ENCODE data around the gene DUSP16.

Gene DUSP16

DNA sequence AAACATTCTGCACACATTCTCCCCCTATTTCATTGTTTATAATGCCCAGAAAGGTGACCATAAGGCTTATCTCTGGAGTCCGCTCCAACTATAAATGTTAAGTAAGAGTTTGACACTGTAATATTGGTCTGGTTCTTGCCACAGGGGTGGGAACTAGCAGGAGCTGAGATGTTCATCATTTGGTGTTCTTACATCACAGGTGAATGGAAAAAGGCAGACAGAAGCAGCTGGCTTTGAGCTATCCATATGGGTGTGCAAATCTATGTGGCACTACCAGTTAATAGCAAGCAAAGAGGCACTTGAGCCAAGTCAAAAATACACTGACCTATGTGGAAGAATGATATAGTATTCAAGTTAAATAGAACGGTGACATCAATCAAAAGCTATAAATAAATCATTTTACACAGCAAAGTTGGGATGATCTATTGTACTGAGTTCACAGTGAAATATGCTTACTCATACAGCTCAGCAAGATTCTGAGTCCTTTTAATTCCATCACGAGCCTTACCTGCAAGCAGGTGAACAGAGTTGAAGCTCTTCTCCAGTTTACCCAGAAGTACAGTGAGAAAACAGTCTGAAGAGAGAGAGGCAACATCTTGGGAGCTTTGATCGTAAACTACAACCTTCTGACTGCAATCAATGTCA, 43.2 kb downstream of the DUSP16 start:
- no peak for DNase-seq

GRCh38 chr12:12518919-12519318, 43.7 kb downstream of the DUSP16 start:
- no peak for DNase-seq

- DNase-seq: no peak
These were observed 44.2 kb downstream of the DUSP16 start for GRCh38 chr12:12518464-12518845.

DNA sequence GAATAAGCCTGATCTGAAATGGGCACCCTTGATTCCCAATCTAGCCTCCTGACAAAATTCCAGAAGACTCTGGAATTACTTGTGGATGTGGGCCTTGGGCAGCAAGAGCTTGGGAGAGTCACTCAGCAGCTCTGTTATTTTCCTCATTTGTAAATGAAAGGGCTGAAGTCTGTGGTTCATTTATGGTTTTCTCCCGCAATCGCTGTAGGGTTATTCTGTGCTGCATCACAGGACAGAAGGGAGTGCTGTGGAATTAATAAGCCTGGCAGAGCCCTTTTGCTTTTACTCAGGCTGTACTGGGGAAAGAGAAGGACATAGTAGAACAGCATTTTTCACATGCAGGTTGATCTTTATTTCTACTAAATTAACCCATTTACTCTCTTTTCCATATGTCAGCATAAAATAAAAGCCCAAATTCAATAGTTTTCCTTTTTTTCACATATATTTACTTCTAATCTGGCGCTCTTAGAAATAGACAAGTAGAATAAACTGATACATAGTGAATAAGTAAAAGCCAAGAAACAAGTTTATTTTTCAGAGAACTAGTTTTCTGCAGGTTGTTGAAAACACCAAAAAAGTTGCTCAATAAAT, 49.2 kb downstream of the DUSP16 start:
- no peak for DNase-seq

- DNase-seq: no peak
These were observed 50.6 kb downstream of the DUSP16 start for GRCh38 chr12:12511895-12512711.

DNA sequence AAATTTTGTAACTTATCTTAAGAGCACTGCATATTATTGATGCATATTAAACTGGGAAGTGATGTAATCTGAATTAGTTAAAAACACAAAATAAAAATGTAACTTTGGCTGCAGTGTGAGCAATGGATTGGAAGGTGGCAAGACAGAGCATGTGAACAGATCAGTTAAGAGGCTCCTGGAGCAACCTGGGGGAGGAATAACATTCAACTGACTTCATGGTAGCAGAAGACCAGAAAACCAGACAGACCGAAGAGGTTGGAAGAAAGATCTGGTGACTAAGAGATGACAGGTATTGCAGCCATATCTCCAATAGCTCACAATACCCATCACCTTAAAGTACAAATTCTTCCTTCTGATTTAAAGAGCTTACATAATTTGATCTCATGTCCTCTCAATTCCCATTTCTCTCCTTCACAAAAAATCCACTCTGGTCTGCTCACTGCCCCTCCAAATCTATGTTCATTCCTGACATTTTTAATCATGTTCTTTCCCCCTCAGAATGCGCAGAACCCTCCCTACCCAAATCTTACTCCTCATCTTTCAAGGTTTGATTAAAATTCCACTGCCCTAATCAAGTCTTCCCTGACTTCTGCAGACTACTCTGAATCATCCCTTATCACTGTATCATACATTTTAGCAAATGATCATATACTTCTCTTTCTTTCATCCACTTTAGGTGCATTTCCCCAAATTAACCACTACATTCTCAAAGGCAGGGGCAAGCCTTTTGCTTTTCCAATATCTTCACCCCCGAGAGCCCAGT, 51.5 kb downstream of the DUSP16 start:
- DNase-seq: no peak

DNA sequence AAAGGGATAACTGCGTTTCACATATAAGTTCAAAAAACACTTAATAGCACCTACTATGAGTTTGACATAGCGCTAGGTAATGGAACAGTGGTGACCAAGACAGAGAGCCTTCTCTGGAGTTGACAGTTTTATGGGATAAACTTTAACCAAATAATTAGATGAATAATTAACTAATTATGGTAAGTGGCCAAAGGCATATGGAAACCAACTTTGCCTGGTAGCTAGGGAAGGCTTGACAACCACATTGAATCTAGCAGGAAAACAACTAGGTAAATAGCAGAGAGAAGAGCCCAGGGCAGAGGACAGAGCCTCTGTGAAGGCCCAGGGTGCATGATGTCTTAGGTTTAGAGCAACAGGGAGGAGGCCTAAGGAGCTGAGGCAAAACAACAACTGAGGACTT, 52.1 kb downstream of the DUSP16 start:
- DNase-seq: peak in 1 of 3 experiments; percentile 26

DNA sequence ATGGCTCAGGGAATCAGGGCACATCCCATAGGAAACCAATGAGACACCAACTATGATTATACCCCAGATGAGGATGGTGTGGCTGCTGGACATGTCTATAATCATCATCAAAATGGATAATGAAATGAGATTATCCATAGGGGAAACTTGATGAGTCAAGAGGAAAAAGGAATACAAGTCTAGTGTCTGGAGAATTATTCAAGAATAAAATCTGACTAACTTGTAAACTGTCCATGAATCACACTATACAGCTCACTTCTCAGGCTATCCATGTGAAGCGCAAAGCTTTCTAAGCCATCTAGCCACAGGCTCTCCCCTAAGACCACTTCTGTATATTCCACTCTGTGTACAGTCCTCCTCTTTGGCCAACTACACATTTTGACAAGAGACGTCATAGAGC, 52.5 kb downstream of the DUSP16 start:
- no peak for DNase-seq

- DNase-seq: no peak
These were observed 54.1 kb downstream of the DUSP16 start for GRCh38 chr12:12508612-12509011.

GRCh38 chr12:12507121-12507520, 55.5 kb downstream of the DUSP16 start:
- peak in 1 of 3 experiments; percentile 35 for DNase-seq

GRCh38 chr12:12506496-12506890, 56.2 kb downstream of the DUSP16 start:
- peak in 1 of 3 experiments; percentile 8 for DNase-seq

DNA sequence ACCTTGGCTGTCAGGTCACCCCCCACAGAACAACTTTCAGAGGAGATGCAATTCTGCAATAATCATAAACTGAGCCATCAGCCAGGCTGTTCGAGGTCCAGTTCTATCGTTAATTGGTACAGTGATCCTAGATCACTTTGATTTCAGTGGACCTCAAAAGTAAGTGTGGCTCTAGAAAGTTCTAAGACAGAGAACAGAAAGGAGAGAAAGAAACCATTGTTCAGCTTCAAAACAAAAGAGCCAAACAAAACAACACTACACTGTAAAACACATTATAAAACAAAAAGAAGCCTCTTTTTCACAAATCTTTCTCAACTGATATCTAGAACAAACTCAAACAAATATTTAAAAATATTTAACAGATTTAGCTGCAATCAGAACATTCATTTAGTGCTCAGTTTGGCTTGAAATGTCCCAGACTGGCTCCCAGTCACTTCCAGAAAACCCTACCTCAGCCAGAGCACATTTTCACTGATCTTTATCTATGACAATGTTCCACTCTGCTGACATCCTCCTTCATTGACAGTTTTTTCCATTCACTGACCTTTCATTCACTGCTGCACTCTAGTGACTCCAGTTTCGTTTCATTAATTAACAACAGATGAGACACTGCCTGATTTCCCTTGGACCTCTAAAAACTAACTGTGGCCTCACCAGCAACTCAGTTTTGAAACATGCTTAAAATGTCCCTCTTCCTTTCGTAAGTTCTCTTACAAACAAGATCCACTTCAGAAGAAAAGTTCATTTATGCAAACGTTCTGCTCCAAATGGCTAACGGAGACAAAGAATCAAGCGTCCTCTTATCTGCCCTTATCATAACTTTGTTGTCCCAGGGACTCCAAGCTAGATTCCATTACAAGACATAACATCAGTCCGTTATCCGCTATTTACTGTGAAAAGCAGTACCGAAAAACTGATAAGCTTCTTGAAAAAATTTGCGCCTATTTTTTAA, 56.8 kb downstream of the DUSP16 start:
- no peak for DNase-seq

DNA sequence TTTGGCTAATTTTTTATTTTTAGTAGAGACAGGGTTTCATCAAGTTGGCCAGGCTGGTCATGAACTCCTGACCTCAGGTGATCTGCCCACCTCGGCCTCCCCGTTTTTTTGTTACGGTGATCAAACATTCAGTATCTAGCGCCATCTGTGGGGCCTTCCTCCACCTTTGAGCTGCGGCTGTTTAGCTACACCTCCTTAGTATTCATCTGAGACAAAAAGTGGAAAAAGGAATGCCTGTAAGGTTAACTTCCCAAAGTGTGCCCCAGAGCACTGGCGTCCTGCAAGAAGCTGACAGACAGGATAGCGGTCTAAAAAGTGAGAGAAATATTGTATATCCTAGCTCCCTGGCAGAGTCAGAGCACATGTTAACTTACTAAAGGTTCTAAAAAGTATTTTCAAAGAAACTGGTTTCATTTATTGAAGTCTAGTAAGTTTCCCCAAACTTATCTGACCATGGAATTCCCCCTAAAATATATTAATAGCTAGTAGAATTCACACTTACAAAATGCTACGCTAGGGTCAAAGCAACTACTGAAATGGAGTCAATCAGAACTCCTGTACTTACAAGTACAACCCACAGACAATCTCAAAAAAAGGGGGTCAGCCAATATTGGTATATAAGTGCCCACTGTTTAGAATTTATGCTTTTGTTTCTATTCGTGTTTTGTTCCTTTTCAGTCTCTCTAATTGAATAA, 59.1 kb downstream of the DUSP16 start:
- DNase-seq: no peak

DNA sequence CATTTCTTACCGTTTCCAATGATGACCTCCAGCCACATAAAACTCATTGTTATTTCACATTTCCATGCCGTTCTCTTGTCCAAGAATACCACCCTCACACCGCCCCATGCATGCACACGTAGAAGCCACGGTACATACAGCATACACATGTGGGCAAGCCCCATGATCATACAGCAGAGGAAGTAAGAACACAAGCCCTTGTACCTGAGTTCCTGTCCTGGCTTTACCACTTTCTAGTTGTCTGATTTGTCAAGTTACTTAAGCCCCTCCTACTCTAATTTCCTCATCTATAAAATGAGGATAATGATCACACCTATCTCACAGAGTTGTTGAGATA, 59.9 kb downstream of the DUSP16 start:
- DNase-seq: no peak

DNA sequence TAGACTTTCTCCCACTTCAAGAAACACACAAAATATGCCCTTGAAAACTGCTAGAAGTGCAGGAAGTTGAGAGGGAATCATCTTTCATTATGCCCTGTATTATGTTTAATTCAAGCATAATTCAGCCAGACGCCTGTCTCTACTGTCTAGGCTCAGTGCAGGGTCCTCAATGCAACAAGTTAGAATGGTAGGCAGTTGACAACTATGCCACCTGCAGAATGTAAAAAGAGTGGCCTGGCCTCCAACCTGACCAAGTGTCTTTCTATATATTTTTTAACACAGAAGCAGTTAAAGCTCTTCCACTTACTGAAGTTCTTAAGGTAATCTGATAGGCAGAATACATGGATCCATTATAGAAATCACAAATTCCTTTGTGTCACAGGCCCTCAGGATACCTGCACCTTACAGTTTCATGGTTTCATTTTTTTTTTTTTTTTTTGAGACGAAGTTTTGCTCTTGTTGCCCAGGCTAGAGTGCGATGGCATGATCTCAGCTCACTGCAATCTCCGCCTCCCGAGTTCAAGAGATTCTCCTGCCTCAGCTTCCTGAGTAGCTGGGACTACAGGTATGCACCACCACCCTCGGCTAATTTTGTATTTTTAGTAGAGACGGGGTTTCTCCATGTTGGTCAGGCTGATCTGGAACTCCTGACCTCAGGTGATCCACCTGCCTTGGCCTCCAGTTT, 60.4 kb downstream of the DUSP16 start:
- peak in 1 of 3 experiments; percentile 15 for DNase-seq

DNA sequence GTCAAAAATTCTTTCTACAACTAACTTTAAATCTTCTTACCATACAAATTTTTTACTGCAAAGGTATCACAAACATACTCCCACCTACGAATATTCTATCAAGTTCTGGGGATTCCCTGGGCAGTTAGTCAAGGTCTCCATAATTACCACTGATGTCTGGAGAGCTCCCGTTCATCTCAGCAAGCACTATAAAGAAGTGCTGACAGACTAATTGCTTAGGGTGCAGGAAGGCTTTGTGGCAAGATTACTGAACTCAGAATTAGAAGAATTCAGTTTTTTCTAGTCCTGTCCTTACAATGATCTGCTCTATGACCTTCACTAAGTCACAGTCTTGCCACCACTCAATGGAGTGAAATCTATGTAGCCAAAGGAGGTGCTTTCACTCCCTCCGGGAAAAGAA, 61.5 kb downstream of the DUSP16 start:
- DNase-seq: peak in 1 of 3 experiments; percentile 41

GRCh38 chr12:12499909-12500604, 62.6 kb downstream of the DUSP16 start:
- no peak for DNase-seq

DNA sequence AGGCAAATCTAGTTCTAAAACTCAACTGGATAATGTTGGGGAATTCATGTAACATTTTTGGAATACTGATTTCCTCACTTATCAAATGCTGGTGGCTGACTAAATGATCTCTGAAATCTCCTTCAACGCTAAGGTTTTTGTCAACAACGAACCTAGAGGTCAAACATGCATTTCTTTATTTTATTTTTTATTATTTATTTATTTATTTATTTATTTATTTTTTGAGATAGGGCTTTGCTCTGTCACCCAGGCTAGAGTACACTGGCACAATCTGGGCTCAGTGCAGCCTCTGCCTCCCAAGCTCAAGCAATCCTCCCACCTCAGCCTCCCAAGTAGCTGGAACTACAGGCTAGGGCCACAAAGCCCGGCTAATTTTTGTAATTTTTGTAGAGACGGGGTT, 64.5 kb downstream of the DUSP16 start:
- DNase-seq: no peak

DNA sequence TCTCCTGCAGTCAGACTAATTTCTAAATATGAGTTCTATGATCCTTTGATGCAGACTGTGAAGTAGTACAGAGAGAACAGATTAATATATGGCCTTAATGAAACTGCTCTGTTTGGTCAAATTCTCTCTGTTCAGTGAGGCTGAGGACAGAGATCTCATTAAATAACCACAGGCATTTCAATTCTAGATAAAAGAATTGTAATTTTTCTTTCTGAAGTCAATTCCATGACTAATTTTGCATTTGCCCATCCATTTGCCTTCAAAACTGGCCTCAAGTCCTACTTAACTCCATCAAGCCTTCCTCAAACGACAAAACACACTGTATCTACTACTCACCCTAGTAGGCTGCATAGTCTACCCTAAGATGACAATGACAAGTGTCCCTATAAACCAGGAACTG, 67.1 kb downstream of the DUSP16 start:
- no peak for DNase-seq

- DNase-seq: no peak
These were observed 70.1 kb downstream of the DUSP16 start for GRCh38 chr12:12492547-12492946.

All from NCI-H1417 (cell line).